HuH-7 (cell line): ENCODE results near the gene COQ7.
A peak's percentile ranks its signal among the peaks of the same experiment; 100 is the strongest.

Experiments
- DNase-seq: peaks from one replicate; pipeline ENCODE4 v3.0.0; 2011; ENCODE audit warnings: low spot score

The COQ7 gene

DNA sequence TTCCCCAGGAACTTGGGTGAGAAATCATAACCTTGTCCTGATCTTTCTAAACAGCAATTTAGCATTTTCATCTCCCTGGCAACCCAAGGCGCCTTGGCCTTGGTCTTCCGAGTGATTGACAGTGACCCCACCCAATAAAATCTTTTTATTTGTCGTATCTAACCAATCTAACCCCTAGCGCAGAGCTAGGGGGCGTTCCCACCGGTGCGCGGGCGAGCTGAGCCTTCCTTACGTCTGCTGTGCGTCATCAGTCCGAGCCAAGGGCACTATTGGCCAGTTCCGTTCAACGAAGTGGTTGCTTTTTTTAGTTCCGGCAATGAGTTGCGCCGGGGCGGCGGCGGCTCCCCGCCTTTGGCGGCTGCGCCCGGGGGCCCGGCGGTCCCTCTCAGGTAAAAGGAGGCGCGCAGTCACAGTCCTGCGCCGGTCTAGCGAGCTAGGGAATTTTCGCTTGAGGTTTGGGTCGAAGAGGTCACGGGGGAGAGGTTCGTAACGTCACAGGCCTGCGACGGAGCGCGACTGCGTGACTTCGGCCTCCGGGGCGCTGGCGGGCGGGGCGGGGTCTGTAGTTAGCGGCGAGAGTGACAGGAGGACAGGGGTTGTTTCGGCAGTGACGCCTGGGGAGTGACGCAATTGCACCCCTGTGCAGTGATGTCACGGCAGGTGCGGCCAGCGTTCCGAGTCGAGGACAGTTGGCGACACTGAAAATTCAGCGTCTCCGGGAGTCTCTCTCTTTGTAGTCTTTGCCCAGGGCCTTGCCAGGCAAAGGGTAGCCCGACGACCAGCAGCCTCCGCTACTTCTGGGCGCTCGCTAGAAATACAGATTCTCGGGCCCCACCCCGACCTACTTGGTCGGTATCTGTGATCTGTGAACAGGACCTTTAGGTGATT is at the start of gene COQ7:
TSS of gene COQ7 (plus strand) at position 266 of the 888 bp plus-strand sequence. CDS start at position 317, 51 bp downstream.
- peak; percentile 95 for DNase-seq

DNA sequence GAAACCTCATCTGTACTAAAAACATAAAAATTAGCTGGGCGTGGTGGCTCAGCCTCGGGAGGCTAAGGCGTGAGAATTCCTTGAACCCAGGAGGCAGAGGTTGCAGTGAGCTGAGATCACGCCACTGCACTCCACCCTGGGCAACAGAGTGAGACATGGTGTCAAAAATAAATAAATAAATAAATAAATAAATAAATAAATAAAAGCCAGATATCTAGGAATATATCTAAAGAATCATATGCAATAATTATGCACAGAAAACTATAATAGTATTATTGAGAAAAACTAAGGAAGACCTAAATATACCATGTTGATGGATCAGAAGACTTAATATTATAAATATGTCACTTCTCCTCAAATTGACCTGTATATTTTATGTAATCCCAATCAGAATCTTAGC is 46.7 kb upstream of the COQ7 start:
- DNase-seq, result no peak

DNA sequence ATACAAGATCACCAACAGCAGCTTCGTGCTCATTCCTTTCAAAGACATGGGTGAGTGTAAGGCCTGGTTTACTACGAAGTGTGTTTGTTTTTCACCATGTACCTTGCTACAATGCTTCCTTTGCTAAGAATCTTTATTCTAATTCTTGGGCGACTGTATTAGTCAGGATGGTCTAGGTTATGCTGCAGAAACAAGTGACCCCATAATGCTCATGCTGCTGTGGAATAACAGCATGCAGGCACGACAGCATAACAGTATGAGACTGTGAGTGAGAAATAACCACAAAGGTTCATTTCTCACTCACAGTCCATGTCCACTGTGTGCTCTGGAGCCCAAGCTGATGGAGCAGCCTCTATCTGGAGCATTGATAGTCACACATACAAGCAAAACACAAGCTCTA is 45.7 kb upstream of the COQ7 start:
- no peak for DNase-seq

- DNase-seq, result no peak
Observed at GRCh38 chr16:19027416-19027815, 40.0 kb upstream of the COQ7 start.

DNA sequence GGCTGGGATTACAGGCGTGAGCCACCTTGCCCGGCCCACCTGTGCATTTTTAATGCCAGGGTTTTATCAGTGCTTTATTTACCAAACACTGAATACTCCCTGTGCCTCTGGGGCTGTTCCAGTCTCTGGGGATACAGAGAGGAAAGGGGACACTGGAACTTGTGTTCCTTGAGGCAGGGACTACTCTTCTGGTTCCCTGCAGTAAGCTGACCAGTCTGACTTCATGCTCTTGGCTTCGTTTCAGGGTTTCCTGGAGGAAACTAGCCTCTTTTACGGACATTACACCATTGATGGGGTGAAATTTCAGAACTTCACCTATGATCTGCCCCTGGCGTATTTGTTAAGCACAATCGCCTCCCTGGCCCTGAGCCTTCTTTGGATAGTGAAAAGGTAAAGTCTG is 37.4 kb upstream of the COQ7 start:
- DNase-seq, result no peak

GRCh38 chr16:19031738-19032137 is 35.7 kb upstream of the COQ7 start:
- no peak for DNase-seq

- no peak for DNase-seq
Observed at GRCh38 chr16:19033761-19034160, 33.7 kb upstream of the COQ7 start.

- DNase-seq, result no peak
Observed at GRCh38 chr16:19040400-19040799, 27.0 kb upstream of the COQ7 start.

DNA sequence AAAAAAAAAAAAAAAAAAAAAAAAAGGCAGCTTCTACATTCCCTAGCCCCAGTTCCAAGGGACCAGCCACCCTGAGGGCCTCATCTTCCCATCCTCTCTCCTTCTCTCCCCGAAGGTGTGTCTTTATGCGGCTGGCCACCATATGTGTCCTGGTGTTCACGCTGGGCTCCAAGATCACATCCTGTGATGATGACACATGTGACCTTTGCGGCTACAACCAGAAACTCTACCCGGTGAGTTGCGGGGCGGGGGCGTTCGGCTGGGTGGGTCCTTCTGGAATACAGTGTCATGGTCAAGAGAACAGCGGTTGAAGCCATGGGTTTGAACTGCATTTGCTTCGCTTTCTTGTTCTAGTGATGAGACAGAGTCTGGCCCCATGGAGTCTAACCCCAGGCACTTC is 22.6 kb upstream of the COQ7 start:
- no peak for DNase-seq

GRCh38 chr16:19046062-19046461 is 21.4 kb upstream of the COQ7 start:
- no peak for DNase-seq

DNA sequence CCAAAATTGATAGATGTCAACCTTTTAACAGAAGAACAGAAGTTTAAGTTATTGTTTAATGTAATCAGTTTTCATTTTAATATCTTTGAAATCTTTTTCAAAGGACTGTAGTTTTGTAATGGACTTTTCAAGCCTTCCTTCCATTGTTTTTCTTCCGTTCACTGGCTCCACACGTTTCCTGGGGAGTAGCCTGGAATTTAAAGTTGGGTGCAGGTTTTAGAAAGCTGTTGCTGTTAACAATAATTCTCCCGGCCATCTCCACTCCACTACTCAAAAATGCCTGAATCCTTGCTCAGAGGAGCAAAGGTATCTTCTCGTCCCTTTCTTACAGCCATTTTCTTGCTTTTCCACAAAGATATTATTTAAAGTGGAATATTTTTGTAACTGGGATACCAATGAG is 4.7 kb upstream of the COQ7 start:
- no peak for DNase-seq

DNA sequence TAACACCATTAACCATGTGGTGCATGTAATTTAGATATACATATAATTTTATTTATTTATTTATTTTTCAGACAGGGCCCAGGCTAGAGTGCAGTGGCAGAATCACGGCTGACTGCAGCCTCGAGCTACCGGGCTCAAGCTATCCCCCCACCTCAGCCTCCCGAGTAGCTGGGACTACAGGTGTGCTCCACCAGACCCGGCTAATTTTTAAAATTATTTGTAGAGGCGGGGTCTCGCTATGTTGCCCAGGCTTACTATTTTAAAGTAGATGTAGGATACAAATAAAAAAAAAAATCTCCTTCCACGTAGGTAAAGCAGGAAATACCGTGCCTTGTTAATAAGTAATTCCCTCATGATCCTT is 446 bp upstream of the COQ7 start:
- no peak for DNase-seq

- no peak for DNase-seq
Observed at GRCh38 chr16:19068237-19068815, 912 bp downstream of the COQ7 start.

GRCh38 chr16:19071811-19072777 is 4.7 kb downstream of the COQ7 start:
- peak; percentile 61 for DNase-seq

GRCh38 chr16:19073344-19073743 is 5.9 kb downstream of the COQ7 start:
- no peak for DNase-seq

DNA sequence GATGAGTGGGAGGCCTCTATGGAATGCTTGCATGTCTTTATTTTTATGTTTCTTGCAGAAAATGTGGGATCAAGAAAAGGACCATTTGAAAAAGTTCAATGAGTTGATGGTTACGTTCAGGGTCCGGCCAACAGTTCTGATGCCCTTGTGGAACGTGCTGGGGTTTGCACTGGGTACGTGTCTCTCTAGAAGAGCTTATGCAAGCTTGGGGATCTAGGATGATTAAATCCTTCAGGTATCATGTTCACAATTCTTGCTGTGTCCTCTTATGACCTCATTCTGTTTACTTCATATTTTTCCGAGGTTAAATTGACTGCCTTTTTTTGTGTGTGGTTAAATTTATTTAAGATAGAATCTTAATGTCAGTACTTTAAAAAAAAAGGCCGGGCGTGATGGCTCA is 6.4 kb downstream of the COQ7 start:
- no peak for DNase-seq

DNA sequence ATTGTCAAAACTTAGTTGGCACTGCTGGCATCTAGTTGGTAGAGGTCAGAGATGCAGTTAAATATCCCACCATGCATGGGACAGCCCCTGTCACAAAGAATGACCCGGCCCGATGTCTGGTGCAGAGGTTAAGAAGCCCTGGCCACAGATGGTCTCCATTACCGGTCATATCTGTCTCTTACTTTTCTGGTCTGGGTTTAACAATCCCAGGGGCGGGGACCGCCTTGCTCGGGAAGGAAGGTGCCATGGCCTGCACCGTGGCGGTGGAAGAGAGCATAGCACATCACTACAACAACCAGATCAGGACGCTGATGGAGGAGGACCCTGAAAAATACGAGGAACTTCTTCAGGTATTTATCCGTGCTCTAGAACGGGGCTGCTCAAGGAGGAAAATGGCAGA is 8.1 kb downstream of the COQ7 start:
- DNase-seq, result no peak

GRCh38 chr16:19077879-19078278 is 10.5 kb downstream of the COQ7 start:
- DNase-seq, result no peak

DNA sequence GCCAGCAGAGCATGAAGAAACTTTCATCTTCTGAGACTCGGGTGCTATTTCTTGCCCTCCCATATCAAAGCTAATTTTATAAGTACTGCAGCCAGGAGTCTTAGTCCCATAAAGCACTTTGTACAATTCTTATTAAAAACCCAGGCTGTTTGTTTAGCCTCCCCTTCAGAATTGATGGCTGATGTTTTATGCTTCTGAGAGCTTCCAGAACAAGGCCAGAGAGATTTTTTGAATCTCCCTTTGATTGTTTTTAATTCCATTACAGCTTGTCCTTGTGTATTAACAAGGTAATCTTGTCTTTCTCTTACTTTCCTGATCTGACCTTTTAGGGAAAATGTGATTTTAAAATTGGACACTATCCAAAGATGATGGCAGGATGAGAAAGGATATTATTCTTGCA is 16.3 kb downstream of the COQ7 start:
- no peak for DNase-seq

- no peak for DNase-seq
Observed at GRCh38 chr16:19084139-19084538, 16.7 kb downstream of the COQ7 start.

DNA sequence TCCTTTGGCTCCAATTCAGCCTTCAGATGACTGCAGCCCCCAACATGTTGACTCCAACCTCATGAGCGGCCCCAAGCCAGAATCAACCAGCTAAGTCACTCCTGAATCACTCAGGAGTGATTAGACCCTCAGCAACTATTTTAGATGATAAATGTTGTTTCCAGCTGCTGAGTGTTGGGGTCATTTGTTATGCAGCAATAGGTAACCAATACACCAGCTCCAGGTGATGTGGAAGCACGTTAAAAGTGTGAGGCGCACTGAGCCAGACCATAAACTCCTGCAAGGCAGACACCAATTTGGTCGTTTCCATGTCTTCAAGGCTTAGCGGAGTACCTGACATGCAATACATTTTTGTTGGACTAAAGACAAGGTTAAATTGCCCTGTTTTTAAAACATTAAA is 17.5 kb downstream of the COQ7 start:
- no peak for DNase-seq

- peak; percentile 49 for DNase-seq
Observed at GRCh38 chr16:19085679-19086200, 18.3 kb downstream of the COQ7 start.
